ENCODE measurements around the gene LRRC8C.
A peak's percentile ranks its signal among the peaks of the same experiment; 100 is the strongest.
"Not testable (repeated sequence)": the region's sequence is repeated elsewhere in the genome, so short reads cannot be mapped to it uniquely, and the experiment has no call there.

LRRC8C gene

GRCh38 chr1:89608319-89608983 is 24.5 kb upstream of the LRRC8C start:
- peak; percentile 85 for DNase-seq

DNA sequence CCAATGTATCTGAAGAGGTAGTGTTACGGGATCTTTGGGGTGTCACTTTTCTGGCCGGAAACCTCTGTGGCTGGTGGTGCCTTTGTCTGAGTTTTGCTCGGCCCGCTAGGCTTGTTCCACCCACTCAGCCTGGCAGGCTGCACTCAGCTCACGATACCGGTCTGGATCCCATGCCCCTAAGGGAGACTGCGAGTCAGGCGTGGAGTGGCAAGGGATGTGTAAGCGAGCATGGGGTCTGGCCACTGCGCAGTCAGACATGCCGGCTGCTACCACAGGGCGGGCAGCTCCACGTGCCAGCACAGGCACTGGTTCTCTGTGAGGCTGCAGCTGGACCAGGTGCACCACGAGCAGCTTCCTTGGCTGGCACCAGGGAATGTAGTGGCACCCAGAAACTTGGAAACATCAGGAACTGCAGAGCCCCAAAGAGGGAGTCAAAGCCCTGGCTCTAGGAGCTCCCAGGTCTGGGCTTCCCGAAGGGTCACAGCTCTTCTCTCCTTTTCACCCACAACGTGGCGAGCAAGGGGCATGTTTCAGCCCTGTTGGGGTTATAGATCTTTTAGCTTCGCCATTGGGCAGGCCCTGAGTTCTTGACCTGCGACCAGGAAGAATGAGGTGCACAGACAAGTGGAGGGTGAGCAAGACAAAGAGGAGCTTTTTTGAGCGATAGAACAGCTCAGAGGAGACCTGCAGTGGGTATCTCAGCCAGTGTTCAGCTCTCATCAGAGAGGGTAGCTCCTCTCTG is 23.8 kb upstream of the LRRC8C start:
- peak; percentile 79 for DNase-seq

GRCh38 chr1:89609781-89610456 is 23.0 kb upstream of the LRRC8C start:
- DNase-seq: peak; percentile 58

- peak; percentile 69 for DNase-seq
These were observed 22.4 kb upstream of the LRRC8C start for GRCh38 chr1:89610457-89611011.

DNA sequence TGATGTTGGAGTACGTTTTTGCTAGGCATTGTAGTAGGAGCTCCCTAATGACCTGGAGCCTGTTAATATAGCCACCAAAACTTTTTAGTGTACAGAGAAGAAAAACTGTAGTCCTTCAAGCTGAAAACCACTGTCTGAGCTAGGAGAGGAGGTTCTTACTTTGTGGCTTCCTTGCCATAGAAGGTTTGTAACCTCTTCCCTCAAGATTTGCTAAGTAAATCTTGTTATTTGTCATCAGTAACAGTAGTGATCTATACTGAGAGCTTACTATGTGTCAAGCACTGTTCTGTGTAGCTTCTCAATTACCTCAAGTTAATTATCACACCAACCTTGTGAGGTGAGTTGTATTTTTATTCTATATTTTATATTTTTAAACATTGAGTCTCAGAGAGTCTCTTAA is 21.2 kb upstream of the LRRC8C start:
- DNase-seq: no peak

DNA sequence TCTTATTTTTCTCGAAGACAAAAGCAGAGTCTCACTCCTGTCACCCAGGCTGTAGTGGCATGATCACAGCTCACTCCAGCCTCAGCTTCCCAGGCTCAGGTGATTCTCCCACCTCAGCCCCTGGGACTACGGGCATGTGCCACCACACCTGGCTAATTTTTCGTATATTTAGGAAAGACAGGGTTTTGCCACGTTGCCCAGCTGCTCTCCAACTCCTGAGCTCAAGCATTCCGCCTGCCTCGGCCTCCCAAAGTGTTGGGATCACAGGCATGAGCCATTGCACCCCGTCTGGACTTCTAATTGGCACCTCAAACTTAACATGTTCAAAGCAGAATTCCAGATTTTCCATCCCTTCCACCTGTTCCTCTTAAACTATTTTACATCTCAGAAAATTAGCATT is 19.0 kb upstream of the LRRC8C start:
- no peak for DNase-seq

DNA sequence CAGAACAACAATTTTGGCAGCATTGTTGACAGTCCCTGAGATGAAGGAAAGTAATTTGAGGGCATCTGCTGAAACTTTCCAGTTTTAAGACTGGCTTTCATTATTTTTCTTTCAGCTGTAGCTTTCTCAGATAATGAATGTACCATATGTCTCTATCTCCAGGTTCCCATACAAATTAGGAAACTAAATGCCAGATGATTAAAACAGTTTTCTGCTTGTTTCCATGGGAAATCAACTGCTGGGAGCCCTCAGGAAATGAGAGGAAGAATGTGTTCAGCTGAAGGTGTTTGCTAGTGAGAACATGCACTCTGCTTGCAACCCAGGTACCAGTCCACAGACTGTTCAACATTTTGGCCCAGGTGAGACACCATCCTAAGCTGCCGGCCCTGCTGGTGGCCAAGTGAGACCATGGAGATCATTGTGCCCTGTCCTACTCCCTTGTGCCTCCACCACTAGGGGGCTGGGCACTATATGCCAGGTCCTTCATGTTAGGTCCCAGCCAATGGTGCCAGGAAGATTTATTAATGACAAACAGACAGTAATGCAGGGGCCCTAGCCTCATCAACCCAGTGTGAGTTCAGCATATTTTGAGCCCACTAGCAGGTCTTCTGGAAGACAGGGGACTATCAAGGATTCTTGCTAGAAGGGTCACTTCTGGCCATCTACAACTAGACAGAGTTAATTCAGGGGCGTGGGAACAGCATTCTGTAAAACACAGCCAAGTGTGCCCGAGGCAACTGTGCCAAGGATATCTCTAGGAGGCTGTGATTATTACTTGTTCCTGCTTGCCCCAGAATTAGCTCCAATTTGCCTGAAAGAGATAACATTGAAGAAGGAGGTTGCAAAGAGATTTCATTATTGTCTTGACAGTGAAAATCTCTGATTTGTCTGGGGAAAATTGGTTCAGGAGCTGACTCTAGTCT is 17.0 kb upstream of the LRRC8C start:
- peak; percentile 52 for DNase-seq

- DNase-seq: no peak
These were observed 15.9 kb upstream of the LRRC8C start for GRCh38 chr1:89616844-89617627.

DNA sequence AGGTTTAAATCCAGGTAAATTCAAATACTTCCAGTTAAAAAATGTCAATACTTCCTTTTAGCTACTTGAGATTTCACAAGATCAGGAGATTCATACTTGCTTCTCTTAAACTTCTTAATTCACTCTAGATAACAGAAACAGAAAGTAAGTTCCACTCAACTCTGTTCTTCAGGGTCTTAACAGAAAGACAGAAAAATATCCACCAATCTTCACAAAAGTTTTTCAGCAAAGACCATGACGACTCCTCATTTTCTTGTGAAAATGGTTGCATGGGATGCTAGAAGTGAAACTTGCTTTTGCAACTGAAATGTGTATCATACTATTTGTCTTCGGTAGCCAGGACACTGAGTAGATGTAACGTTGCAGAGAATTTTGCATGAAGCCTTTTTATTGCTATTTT is 12.3 kb upstream of the LRRC8C start:
- no peak for DNase-seq

DNA sequence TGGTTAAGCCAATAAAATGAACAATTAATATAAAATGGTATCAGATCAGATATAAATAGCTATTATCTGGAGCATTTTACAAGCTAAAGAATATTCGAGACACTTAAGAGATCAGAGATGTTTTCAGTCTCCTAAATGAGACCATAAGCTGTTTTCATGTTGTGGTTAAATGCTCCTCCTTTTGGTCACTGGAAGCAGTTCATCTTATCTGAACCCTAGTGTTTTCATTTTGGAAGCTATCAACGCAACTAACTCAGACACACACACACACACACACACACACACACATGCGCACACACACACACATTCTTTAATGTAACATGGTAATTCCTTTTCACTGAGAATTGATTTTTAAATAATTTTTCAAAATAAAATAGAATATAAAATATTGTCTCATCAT is 10.0 kb upstream of the LRRC8C start:
- peak; percentile 24 for DNase-seq

GRCh38 chr1:89624314-89624713 is 8.6 kb upstream of the LRRC8C start:
- DNase-seq: no peak

GRCh38 chr1:89624715-89625323 is 8.1 kb upstream of the LRRC8C start:
- DNase-seq: no peak

- no peak for DNase-seq
These were observed 5.3 kb upstream of the LRRC8C start for GRCh38 chr1:89627596-89627962.

DNA sequence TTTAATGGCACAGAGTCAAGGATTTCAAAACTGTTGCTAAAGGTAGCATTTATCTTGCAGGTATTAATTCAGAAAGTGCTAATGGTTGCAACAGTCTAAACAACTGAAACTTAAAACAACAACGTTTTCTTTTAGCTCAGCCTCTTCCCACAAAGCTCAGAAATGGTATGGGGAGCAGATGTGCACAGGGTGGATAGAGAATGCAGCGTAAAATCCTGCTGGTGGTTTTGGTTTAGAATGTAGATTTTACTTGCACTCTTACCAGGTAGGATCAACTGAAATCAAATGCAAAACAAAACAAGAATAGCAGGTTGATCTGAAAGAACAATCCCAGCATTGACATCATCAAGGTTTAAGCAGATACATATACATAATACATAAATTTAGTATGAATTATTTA is 3.8 kb upstream of the LRRC8C start:
- DNase-seq: no peak

DNA sequence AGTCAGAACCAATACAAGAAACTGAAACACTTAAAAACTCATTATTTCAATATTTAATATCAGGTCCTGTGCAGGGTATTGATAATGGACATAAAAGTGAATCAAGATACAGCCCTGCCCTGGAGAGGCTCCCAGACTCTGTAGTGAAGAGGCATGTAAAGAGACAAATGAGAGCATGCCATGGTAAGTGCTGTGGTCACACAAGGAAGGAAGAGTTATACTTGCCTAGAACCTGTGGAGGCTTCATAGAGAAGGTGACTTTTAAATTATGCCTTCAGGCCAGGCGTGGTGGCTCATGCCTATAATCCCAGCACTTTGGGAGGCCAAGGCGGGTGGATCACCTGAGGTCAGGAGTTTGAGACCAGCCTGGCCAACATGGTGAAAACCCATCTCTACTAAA is 3.3 kb upstream of the LRRC8C start:
- DNase-seq: not testable (repeated sequence)

GRCh38 chr1:89630048-89630447 is 2.9 kb upstream of the LRRC8C start:
- no peak for DNase-seq

DNA sequence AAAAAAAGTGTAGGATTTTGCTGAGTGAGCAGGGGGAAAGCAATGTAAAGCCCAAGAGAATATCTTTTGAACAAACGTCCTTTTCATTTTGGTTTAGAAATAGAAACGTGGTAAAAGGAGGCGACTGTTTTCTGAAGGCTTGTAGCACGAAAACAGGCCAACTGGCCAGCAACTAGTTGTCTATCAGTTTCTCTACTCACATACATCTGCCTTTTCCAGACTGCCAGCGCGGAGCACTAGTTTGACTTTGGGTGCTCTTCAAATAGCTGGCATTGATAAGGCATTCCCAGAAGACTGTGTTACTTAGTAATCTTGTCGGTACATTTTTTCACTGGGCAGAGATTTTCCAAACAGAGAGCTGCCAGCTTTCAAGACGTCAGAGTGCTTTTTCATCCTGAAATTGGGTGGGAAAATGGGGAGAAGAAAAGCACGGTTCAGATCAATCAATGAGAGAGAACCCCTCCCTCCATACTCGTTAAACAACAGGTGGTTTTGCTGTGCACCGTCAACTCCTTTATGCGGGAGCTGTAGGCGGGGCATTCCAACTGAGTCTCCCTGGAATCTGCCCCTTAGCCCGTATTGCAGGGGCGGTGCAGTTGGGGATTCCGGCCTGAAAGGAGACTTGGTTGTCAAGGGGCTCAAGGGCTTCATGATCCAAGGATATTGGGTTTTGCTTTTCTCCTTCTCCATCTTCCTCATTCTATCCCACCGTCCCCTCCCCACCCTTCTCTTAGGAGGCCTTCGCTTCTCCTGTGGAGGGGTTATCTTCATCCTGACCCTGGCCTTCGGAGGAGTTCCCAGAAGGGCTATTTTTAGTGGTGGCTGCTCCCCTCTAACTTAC is 884 bp upstream of the LRRC8C start:
- DNase-seq: no peak

DNA sequence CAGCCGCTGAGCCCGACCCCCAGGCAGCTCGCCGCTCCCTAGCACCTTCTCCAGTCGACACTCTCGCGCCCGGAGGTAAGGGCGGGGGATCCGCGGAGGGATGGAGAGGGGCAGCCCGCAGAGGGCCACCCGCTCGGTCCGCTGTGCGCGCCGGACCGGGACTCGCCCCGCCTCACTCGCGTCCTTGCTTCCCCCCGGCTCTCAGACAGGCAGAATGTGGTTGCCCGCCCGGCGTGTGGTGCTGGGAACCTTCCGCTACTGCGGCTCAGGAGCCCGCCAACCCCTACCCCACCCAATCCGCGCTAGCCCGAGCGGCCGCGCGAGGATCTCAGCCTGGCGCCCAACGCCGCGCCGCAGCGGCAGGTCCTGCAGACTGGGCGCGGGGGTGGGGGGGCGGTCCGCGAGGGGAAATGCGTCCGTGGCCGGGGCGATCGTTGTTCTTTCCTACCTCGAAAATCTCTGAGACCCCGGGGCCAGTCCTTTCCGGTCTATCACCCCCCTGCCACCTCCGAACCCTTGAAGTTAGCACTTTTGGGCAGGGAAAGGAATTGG is 404 bp downstream of the LRRC8C start:
- DNase-seq: peak; percentile 69

GRCh38 chr1:89633800-89634625 is 1.1 kb downstream of the LRRC8C start:
- peak; percentile 33 for DNase-seq

Measured in CD4-positive, alpha-beta T cell treated with Interleukin-6 for 4 hours (primary cell).